NCI-H2081 treated with DMSO at 0.1 percent for 48 hours (cell line): ENCODE results near the gene RIIAD1.
"Not testable (repeated sequence)": the region's sequence is repeated elsewhere in the genome, so short reads cannot be mapped to it uniquely, and the experiment has no call there.

Source experiments
- DNase-seq: peaks from one replicate; lab custom pipeline; 2025; lab: John Stamatoyannopoulos, UW

Gene RIIAD1

GRCh38 chr1:151711044-151711800, 10.1 kb upstream of the RIIAD1 start:
- DNase-seq, result no peak

DNA sequence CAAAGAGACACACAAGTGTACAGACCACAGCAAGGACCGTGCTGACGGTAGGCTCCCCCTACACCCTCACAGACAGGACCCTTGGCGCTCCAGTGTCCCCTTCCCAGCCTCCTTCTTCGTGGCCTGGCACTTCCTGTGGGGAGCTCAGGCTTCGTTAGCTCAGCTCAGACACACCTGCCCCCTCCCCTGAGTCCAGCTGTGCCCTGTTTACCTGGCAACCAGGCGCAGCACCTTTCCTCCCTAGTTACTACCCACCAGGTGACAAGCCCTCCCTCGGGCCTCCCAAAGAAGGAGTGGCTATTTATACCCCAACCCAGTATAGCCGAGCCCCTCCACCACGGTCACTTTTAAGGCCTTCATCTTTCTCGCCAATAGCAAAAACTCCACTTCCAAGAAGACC, 9.4 kb upstream of the RIIAD1 start:
- peak; percentile 11 for DNase-seq

- DNase-seq, result no peak
Observed at GRCh38 chr1:151713044-151713443, 8.3 kb upstream of the RIIAD1 start.

- DNase-seq, result no peak
Observed at GRCh38 chr1:151713874-151714273, 7.4 kb upstream of the RIIAD1 start.

GRCh38 chr1:151714820-151715725, 6.2 kb upstream of the RIIAD1 start:
- DNase-seq, result no peak

GRCh38 chr1:151715726-151716404, 5.5 kb upstream of the RIIAD1 start:
- DNase-seq, result peak; percentile 18

- no peak for DNase-seq
Observed at GRCh38 chr1:151716405-151716762, 4.9 kb upstream of the RIIAD1 start.

DNA sequence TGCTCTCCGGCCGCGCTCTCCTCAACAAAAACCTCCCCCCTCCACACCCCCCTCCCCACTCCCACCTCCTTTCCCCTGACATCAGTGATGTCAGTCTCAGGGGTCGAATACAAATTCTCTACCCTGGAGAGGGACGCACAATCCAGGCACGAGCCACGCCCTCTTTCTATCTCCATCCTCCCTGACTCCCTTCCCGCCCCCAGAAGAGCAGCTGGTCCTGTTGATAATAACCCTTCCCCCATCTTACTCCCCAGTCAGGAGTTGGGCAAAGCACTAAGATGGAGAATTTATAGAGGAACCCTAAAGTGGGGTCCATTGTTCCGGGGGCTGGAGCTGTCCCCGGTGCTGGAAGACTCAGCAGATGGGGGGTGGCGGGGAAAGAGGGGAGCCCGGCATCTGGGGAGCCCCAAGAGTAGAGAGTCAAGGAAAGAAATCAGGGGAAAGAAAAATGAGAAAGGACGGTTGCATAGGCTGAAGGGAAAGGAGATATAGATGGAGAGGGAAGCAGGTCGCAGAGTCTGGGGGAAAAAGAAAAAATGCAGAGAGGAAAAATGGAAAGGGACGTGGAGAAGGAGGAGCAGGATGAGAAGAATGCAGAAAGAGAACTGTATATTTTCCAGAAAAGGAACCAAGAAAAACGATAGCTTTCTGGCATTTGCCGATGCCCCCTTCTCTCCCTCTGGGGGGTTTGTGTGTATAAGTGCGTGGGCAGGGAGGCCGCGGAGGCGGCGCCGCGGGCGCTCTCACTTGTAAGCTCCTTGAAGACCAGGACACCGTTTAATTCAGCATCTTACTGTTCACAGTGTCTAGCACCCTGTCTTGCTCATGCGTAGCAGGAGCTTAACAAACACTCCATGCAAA, 4.3 kb upstream of the RIIAD1 start, which contains the start of gene CELF3:
CELF3 (minus strand) TSS at position 33 of the 861 bp plus-strand sequence. CDS start 783 bp downstream, outside the sequence.
- DNase-seq, result peak; percentile 97

DNA sequence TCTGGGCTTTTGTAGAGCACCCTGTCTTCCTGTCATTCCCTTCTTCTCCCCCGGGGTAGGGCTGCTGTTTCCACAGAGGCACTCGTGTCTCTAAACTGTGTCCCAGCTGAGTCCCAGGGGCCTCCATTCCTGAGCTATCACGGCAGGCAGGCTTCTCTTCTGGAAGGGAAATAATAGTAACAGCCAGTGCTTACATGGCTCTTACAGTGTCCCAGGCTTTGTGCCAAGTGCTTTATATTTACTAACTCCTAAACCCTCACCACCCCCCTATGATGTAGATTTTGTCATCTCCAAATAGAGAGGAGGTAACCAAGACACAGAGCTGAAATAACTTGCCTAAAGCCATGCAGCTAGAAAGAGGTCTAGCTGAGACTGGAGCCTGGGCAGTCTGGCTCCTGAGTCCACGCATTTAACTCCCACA, 3.3 kb upstream of the RIIAD1 start:
- no peak for DNase-seq

DNA sequence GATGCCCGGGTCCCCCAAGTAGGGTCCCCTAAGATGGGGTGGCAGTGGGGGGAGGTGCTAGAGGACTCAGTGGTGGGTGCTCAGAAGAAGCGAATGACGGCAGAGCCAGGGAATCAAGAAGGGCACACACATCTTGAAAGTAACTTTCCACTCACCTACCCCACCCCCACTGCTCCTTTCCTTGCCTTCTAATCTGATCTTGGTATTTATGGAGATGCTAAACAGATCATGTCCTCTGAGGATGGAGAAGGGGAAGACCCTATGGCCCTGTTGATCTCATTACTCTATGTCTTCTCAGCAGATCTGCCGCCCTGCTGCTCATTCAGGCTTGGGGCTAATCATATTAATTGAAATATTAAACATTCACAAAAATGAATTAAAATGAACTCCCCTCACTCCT, 2.7 kb upstream of the RIIAD1 start:
- DNase-seq, result no peak

DNA sequence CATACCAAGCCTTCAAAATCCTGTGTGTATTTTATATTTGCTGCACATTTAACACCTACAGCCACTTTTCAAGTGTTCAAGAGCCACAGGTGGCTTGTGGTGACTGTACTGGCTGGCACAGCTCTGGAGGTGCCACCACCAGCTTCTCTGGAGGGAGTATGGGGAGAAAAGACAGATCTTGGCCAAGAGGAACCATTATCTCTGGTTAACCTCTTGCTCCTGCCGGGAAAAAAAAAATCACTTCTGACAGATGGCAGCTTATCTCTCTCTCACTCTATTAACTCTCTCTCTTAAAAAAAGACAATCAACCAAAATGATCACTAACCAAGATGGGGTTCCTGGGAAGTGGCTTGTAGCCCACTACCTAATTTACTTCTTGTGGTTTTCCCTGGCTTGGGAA, 1.2 kb upstream of the RIIAD1 start:
- no peak for DNase-seq

- DNase-seq, result no peak
Observed at GRCh38 chr1:151720554-151720953, 768 bp upstream of the RIIAD1 start.

GRCh38 chr1:151721788-151722510, 627 bp downstream of the RIIAD1 start:
- no peak for DNase-seq

DNA sequence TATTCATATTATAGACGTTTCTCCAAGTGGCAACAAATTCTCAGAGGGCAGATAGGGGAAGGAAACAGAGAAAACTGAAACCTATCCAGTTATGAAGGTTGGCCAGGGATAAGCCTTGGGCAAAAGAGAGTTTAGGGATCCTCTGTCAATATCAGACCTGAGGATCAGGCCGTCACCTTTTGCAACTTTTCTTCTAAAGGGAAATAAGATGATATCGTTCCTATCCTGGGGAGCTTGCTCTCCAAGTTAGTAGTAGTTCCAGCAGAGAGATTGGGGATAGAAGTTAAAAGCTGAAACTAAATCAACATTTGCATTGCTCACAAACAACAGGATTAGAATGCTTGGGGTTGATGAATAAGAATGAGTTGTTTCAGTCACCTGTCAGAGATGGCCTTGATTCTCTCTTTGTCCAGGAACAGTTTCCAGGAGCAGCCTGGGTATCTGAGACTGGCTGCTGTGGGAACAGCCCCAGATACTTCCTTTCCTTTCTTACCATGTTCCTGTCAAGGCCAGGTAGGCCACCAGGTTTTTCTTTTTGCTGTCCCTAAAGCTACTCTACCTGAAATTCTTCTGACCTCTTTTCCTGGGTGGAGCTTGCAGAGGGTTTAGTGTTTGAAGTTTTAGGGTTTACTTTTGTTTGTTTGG, 2.5 kb downstream of the RIIAD1 start:
- DNase-seq, result no peak

DNA sequence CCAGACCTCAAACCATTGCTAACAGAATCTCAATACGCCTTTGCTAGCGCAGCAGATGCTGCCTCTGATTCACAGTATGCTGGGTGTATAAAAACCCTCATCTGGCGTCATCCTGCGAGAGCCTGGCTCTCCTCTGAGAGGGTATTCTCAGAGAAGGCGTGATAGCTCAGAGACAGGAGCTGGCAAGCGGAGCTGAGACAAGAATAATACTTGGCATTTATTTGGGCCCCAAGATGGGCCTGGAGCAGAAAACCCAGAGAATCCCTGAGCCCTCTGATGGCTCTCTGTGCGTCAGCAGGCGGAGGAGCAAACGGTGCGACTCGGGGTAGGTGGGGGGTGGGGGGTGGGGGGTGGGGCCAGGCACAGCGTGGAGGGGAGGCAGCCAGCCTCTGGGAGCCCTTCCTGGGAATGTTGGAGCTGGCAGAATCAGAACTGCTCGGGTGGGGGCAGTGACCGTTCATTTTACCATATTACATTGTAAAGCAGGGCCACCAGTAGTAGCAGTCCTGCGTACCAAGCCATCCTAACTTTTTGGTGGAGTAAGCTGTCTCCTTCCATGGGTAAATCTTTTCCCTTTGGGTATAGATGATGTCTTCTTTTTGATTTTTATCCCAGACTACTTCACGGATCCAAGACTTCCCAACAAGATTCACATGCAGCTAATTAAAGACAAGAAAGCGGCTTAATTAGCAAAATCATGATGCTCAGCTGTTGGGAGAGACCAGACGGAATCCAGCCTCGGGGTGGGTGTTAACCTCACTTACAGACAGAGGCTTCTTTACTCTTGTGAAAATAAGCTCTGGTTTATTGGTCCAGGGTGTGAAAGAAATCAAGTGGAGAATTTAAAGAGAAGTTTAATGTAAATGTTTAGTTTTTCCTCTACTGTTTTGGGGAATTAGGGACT, 7.1 kb downstream of the RIIAD1 start:
- no peak for DNase-seq

GRCh38 chr1:151729157-151729965, 8.0 kb downstream of the RIIAD1 start:
- DNase-seq, result no peak

- no peak for DNase-seq
Observed at GRCh38 chr1:151729966-151730291, 8.6 kb downstream of the RIIAD1 start.

DNA sequence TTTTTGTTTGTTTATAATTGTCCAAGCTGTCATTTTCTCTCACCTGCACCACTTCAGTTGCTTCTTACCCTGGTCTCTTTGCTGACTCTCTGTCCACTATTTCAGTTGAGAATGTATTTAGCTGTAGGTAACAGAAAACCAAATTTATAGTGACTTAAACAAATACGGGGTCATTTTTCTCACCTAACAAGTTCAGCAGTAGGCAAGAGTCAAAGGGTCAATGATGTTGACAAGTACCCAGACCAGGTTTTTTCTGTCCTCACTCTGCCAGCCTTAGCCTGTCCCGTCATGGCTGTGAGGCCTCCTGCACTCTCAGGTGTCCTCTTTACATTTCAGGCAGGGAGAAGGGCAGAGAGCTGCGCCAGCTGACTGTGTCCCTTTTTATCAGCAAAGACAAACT, 11.8 kb downstream of the RIIAD1 start:
- no peak for DNase-seq

GRCh38 chr1:151733995-151734394, 12.7 kb downstream of the RIIAD1 start:
- DNase-seq, result not testable (repeated sequence)
